MCF 10A (cell line): ENCODE data around the gene TSPYL6. TPM values are rescaled to one million over a fixed set of nuclear protein-coding genes. Genes with fewer than 3 reads are reported as not detected.

Source experiments
- BruUV-seq: library from RNA; stranded (reverse); fragments of 400-500 nt; replicated peaks from 2 replicates; lab custom pipeline; 2021; lab: Mats Ljungman, UMichigan
- CTCF ChIA-PET: fragments of 300-600 bp; sonication (Branson Sonifier 250); formaldehyde crosslinking; extraction: SDS; loops from one replicate; lab custom pipeline; 2021; ENCODE audit warnings: antibody characterized with exemption, inconsistent platforms; lab: Yijun Ruan, JAX
- POLR2A ChIA-PET: fragments of 300-600, 350-650 bp; sonication (Branson Sonifier 250); formaldehyde crosslinking; extraction: SDS; loops from one replicate; lab custom pipeline; 2020; ENCODE audit warnings: antibody characterized with exemption, inconsistent platforms; lab: Yijun Ruan, JAX
- DNase-seq: peaks from one replicate; pipeline ENCODE4 v3.0.0-alpha.2; 2018; ENCODE audit not compliant: unreplicated experiment
- H3K27ac Mint-ChIP-seq: one replicate; pipeline ENCODE4 v1.8.0; 2022; ENCODE audit warnings: mild to moderate bottlenecking, low read depth, mixed read lengths; ENCODE audit not compliant: unreplicated experiment
- H3K27me3 Mint-ChIP-seq: one replicate; pipeline ENCODE4 v1.8.0; 2022; ENCODE audit warnings: mixed read lengths; ENCODE audit not compliant: insufficient read depth, unreplicated experiment
- H3K36me3 Mint-ChIP-seq: one replicate; pipeline ENCODE4 v1.8.0; 2022; ENCODE audit warnings: mild to moderate bottlenecking, moderate library complexity, mixed read lengths; ENCODE audit not compliant: insufficient read depth, unreplicated experiment
- H3K4me1 Mint-ChIP-seq: one replicate; pipeline ENCODE4 v1.8.0; 2022; ENCODE audit warnings: mixed read lengths; ENCODE audit not compliant: insufficient read depth, unreplicated experiment
- H3K4me3 Mint-ChIP-seq: one replicate; pipeline ENCODE4 v1.8.0; 2022; ENCODE audit warnings: mild to moderate bottlenecking, moderate library complexity, mixed read lengths; ENCODE audit not compliant: unreplicated experiment
- H3K9me3 Mint-ChIP-seq: one replicate; pipeline ENCODE4 v1.8.0; 2022; ENCODE audit warnings: mixed read lengths; ENCODE audit not compliant: unreplicated experiment
- intact Hi-C: fragments of 100-400 bp; cut with micrococcal nuclease; formaldehyde crosslinking; loops from 2 replicates; pipeline ENCODE4 v1.14.1; 2022
- total RNA-seq: library from RNA; stranded (reverse); gene quantifications from 2 replicates; pipeline ENCODE4 v1.2.3, GENCODE V29; 2022
- TF ChIP-seq, protein P1 (sequence below): fragments of 200-600 bp; IDR thresholded peaks from one replicate; pipeline ENCODE4 v1.8.0; 2022; ENCODE audit warnings: antibody characterized with exemption, mild to moderate bottlenecking; ENCODE audit not compliant: unreplicated experiment

Gene TSPYL6
- total RNA-seq, 1 experiment from 2014 or later = not detected

DNA sequence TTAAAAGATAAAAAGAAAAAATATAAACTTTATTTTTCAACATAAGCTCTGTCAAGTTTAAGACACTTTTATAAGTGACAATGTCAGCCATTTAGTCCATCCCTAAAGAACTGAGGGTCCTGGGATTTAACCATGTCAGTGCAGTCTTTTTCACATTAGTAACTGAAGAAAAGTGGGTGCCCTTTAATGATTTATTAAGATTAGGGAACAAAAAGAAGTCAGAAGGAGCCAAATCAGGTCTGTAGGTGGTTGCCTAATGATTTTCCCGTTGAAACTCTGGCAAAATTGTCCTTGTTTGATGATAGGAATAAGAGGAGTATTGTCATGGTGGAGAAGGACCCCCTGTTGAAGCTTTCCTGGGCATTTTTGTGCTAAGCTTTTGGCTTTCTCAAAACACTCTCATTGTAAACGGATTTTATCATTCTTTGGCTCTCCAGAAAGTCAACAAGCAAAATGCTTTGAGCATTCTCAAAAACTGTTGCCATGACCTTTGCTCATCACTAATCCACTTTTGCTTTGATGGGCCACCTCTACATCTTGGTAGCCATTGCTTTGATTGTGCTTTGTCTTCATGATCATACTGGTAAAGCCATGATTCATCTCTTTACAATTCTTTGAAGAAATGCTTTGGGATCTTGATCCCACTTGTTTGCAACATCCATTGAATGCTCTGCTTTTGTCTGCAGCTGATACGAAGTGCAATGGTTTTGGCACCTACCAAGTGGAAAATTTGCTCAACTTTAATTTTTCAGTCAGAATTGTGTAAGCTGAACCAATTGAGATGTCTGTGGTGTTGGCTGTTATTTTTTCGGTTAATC lies 22.0 kb downstream of the TSPYL6 start:
- TF ChIP-seq, protein P1, sequence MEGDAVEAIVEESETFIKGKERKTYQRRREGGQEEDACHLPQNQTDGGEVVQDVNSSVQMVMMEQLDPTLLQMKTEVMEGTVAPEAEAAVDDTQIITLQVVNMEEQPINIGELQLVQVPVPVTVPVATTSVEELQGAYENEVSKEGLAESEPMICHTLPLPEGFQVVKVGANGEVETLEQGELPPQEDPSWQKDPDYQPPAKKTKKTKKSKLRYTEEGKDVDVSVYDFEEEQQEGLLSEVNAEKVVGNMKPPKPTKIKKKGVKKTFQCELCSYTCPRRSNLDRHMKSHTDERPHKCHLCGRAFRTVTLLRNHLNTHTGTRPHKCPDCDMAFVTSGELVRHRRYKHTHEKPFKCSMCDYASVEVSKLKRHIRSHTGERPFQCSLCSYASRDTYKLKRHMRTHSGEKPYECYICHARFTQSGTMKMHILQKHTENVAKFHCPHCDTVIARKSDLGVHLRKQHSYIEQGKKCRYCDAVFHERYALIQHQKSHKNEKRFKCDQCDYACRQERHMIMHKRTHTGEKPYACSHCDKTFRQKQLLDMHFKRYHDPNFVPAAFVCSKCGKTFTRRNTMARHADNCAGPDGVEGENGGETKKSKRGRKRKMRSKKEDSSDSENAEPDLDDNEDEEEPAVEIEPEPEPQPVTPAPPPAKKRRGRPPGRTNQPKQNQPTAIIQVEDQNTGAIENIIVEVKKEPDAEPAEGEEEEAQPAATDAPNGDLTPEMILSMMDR = no peak
- DNase-seq = no peak
- BruUV-seq = no TSS peak
- Mint-ChIP-seq H3K9me3 (peaks cover 17% of the 10 kb centered on the region), H3K4me3 (no peak overlapping the region), H3K27me3 (no peaks in the 10 kb centered on the region), H3K4me1 (no peaks in the 10 kb centered on the region), H3K36me3 (no peaks in the 10 kb centered on the region), H3K27ac (no peak overlapping the region)
- ChIA-PET CTCF (interaction anchor here (0.9 kb wide), 1 partner anchor 42 kb away, joined by 3 read pairs; no protein-coding TSS in a partner anchor), POLR2A (no interaction called here)
- intact Hi-C loops = no loop called here

DNA sequence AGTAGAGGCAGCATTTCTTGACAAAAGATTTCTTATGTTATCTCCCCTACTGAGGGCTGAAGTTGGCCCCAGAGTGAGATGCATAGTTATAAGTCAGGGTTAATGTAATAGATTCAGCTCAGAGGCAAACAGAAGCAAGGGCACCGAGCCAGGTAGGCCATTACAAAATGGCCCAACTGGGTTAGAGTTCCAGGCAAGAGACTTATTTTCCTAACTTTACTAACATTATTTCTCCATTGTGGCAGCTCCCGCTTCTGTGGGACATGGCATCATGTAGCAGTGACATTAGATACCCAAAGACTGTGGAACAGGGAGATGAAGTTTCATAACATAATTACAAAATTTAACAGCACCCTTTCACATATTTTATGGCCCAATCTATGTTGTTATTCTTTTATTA lies 27.1 kb downstream of the TSPYL6 start:
- no peak overlapping the region for H3K4me3 Mint-ChIP-seq
- no peaks in the 10 kb centered on the region for H3K27me3 Mint-ChIP-seq
- DNase-seq = no peak
- H3K9me3 Mint-ChIP-seq = peaks cover 7% of the 10 kb centered on the region
- intact Hi-C loops = no loop called here
- ChIA-PET POLR2A (no interaction called here), CTCF (no interaction called here)
- H3K36me3 Mint-ChIP-seq = no peaks in the 10 kb centered on the region
- TF ChIP-seq, protein P1 = no peak
- H3K27ac Mint-ChIP-seq = no peak overlapping the region
- no TSS peak for BruUV-seq
- no peaks in the 10 kb centered on the region for H3K4me1 Mint-ChIP-seq

- Mint-ChIP-seq H3K4me1 (no peaks in the 10 kb centered on the region), H3K9me3 (peaks cover 7% of the 10 kb centered on the region), H3K4me3 (no peak overlapping the region), H3K27ac (no peak overlapping the region), H3K27me3 (no peaks in the 10 kb centered on the region), H3K36me3 (no peaks in the 10 kb centered on the region)
- TF ChIP-seq, protein P1 = no peak
- ChIA-PET CTCF (no interaction called here), POLR2A (no interaction called here)
- no TSS peak for BruUV-seq
- DNase-seq = no peak
- intact Hi-C loops = no loop called here
Observed at GRCh38 chr2:54227798-54228197, 28.2 kb downstream of the TSPYL6 start.

- intact Hi-C loops = no loop called here
- POLR2A ChIA-PET = interaction anchor here (0.6 kb wide), 1 partner anchor 50 kb away, joined by 4 read pairs; no protein-coding TSS in a partner anchor
- no peaks in the 10 kb centered on the region for H3K27me3 Mint-ChIP-seq
- H3K4me3 Mint-ChIP-seq = no peak overlapping the region
- no peaks in the 10 kb centered on the region for H3K36me3 Mint-ChIP-seq
- CTCF ChIA-PET = no interaction called here
- no peaks in the 10 kb centered on the region for H3K4me1 Mint-ChIP-seq
- no peak overlapping the region for H3K27ac Mint-ChIP-seq
- DNase-seq = no peak
- no peaks in the 10 kb centered on the region for H3K9me3 Mint-ChIP-seq
- BruUV-seq = no TSS peak
- TF ChIP-seq, protein P1 = no peak
Observed at GRCh38 chr2:54226260-54226659, 29.8 kb downstream of the TSPYL6 start.
